NB4 (cell line): Measurements from ENCODE around the gene AP4E1.

Experiments
- DNase-seq: peaks from one replicate; pipeline ENCODE4 v3.0.0; 2010; ENCODE audit warnings: low read depth
- H3K4me3 ChIP-seq: one replicate; pipeline ENCODE4 v1.5.1; 2011; ENCODE audit warnings: mild to moderate bottlenecking, low read depth, low read length, moderate library complexity
- MYC ChIP-seq: IDR thresholded peaks from 2 replicates; pipeline ENCODE4 v1.6.1; 2011; ENCODE audit warnings: low read depth, low read length
- POLR2A ChIP-seq: IDR thresholded peaks from 2 replicates; pipeline ENCODE4 v1.6.1; 2011; ENCODE audit warnings: mild to moderate bottlenecking; ENCODE audit not compliant: insufficient read length; ENCODE audit errors: extremely low read depth
- TF ChIP-seq, protein P1 (sequence below): IDR thresholded peaks from 2 replicates; pipeline ENCODE4 v1.6.1; 2011; ENCODE audit warnings: low read depth, low read length
- TF ChIP-seq, protein P2 (sequence below): IDR thresholded peaks from one replicate; pipeline ENCODE4 v1.5.1; 2012; ENCODE audit warnings: low read depth, low read length

AP4E1 gene

DNA sequence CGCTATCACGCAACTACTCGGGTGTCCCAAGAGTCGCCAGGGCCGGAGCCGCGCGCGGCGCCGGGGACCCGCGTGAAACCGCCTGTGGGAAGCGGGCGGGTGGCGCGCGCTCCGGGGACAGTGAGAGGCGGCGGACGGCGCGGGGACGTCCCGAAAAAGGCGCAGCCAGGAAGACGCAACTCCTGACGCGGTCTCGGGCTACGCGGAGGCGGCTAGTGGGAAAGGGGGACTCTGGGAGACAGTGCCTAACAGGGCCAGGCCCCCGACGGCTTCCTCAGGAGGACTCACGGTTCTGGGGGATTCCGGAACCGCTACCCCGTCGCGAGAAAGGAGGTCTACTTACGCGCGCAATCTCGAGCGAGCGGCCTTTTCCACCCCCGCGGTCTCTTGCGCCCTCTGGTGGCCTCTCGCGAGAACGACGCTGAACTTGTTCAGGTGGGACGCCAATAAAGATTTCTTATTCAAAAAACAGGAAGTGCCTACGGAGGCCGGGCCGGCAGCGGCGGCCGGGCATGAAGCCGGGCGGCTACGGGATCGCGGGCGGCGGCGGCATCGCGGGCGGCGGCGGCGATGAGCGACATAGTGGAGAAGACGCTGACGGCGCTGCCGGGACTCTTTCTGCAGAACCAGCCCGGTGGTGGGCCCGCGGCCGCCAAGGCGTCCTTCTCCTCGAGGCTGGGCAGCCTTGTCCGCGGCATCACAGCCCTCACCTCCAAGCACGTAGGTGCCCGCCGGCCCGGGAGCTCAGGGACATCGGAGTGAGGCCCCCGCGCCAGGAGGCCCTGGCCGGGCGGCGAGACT is at the start of gene AP4E1:
Gene AP4E1, plus strand, starts transcription at position 475 of the 801 bp plus-strand sequence. Its CDS starts 96 bp downstream, at position 571.
- TF ChIP-seq POLR2A: peak; percentile 59
- TF ChIP-seq, protein P1, sequence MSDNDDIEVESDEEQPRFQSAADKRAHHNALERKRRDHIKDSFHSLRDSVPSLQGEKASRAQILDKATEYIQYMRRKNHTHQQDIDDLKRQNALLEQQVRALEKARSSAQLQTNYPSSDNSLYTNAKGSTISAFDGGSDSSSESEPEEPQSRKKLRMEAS: peak; percentile 57
- peak; percentile 86 for TF ChIP-seq MYC
- TF ChIP-seq, protein P2, sequence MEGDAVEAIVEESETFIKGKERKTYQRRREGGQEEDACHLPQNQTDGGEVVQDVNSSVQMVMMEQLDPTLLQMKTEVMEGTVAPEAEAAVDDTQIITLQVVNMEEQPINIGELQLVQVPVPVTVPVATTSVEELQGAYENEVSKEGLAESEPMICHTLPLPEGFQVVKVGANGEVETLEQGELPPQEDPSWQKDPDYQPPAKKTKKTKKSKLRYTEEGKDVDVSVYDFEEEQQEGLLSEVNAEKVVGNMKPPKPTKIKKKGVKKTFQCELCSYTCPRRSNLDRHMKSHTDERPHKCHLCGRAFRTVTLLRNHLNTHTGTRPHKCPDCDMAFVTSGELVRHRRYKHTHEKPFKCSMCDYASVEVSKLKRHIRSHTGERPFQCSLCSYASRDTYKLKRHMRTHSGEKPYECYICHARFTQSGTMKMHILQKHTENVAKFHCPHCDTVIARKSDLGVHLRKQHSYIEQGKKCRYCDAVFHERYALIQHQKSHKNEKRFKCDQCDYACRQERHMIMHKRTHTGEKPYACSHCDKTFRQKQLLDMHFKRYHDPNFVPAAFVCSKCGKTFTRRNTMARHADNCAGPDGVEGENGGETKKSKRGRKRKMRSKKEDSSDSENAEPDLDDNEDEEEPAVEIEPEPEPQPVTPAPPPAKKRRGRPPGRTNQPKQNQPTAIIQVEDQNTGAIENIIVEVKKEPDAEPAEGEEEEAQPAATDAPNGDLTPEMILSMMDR: peak; percentile 73
- peak within 1 kb of the TSS; percentile 95 for H3K4me3 ChIP-seq
- peak; percentile 96 for DNase-seq

DNA sequence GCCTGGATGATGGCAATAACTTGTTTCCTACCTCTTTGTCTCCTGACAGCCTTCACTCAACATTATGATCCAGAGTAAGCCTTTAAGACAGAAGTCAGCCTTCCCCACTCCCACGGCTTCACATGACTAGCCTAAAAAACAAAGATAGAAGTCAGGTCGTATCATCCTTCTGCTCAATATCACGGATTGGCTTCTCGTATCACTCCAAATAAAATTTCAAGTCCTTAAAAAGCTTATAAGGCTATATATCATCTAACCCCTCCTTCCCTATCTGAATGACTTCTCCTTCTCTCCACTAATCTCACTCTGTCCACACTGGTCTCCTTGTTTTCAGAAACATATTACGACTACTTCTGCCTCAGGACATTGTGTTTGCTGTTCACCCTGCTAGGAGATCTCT is 47.7 kb upstream of the AP4E1 start:
- H3K4me3 ChIP-seq: no peak overlapping the region
- TF ChIP-seq MYC: no peak
- TF ChIP-seq, protein P1: no peak
- no peak for TF ChIP-seq POLR2A
- TF ChIP-seq, protein P2: no peak
- no peak for DNase-seq

DNA sequence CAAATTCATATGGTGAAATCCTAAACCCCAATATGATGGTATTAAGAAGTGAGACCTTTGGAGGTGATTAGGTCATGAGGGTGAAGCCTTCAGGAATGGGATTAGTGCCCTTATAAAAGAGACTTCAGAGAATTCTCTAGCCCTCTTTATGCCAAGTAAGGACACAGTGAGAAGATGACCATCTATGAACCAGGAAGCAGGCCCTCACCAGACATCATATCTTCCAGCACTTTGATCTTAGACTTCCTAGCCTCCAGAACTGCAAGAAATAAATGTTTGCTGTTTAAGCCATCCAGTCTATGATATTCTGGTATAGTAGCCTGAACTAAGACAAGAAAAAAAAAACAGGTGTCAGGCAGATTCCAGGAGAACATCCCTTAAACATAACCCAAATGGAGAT is 45.9 kb upstream of the AP4E1 start:
- no peak for DNase-seq
- TF ChIP-seq MYC (no peak), POLR2A (no peak)
- TF ChIP-seq, protein P2: no peak
- TF ChIP-seq, protein P1: no peak
- no peak overlapping the region for H3K4me3 ChIP-seq

DNA sequence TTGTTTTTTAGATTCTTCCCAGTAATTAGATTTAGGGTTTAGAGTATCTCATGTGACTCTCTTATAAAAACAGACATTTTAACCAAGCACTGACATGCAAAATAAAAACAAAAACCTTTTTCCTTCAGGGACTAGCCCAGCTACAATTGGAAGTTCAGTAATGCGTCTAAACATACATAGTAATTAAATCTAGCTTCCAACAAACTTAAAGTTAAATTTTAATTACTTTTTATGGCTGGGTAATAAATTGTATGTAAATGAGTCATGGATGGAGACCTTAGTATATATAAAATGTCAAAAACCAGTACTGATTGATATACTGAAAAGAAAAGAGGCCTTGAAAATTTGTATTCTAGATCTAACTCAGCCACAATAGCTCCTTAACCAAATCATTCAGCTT is 43.6 kb upstream of the AP4E1 start:
- no peak for DNase-seq
- H3K4me3 ChIP-seq: no peak overlapping the region
- TF ChIP-seq MYC (no peak), POLR2A (no peak)
- TF ChIP-seq, protein P2: no peak
- TF ChIP-seq, protein P1: no peak

DNA sequence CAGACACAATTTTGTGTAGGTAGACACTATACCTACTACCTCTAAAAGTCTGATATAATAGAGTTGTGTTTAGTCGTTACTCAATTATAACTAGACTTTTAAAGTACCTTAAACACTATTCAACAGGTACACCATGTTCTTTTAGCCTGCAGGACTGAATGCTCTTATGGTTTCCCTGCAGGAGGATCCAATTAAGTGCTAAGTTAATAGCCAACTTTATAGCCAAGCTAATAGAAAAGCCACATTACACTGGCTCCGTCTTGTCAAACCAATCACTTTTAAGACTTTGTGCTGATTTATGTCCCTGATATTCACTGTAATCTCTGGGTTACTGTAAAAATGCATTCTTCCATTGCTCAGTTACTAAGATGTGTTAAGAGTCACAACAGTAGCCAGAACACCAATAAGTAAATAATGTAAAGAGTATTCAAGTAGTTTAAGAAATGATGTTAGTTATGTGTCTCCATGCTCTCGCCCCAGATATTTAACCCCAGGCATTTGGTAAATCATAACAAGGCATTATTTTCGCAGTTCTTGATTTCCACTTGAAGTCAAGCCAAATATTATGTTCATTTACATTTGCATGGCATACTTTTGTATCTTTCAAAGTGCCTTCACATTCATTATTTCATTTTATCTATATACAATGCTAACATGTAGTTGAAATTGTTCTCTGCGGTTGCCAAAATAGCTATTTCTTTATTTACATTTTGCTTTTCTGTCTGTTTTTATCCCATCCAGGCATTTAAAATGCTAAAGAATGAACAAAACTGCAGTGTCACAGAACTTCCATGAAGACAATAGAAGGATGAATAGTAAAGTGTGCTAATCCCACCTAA is 42.7 kb upstream of the AP4E1 start:
- TF ChIP-seq, protein P1: no peak
- TF ChIP-seq, protein P2: no peak
- TF ChIP-seq POLR2A: no peak
- no peak for TF ChIP-seq MYC
- no peak overlapping the region for H3K4me3 ChIP-seq
- DNase-seq: no peak
